HEK293 (cell line): ENCODE data around the gene TRAF5.

Experiments
- CTCF ChIA-PET: fragments of 350-600 bp; formaldehyde crosslinking; extraction: SDS; loops from one replicate; lab custom pipeline; 2021; ENCODE audit warnings: antibody characterized with exemption; lab: Yijun Ruan, JAX
- POLR2A ChIA-PET: fragments of 300-600 bp; formaldehyde crosslinking; extraction: SDS; loops from one replicate; lab custom pipeline; 2020; ENCODE audit warnings: antibody characterized with exemption, inconsistent platforms; lab: Yijun Ruan, JAX
- H3K27ac ChIP-seq: fragments of 200-500 bp; sonication (Bioruptor generic); 2 replicates; pipeline ENCODE4 v1.5.1; 2014; ENCODE audit warnings: low read depth, low read length, control low read depth, inconsistent platforms; ENCODE audit errors: extremely low read depth
- H3K36me3 ChIP-seq, 2 experiments: fragments of 200-500 bp in 1 of 2; sonication (Bioruptor generic) in 1 of 2; 1 replicate in 1 of 2; 2 replicates in 1 of 2; pipeline ENCODE4 v1.5.1; 2014 to 2017; ENCODE audit warnings: inconsistent platforms in 2 of 2, low read length in 2 of 2; ENCODE audit not compliant: control insufficient read depth in 2 of 2, insufficient read depth in 1 of 2
- H3K4me1 ChIP-seq: fragments of 200-500 bp; sonication (Bioruptor generic); 2 replicates; pipeline ENCODE4 v1.5.1; 2014; ENCODE audit warnings: mild to moderate bottlenecking, low read length, inconsistent platforms; ENCODE audit not compliant: control insufficient read depth, insufficient read depth
- H3K4me3 ChIP-seq: 2 replicates; pipeline ENCODE4 v1.5.1; 2011; ENCODE audit warnings: low read depth, mild to moderate bottlenecking, control low read depth, low read length, moderate library complexity
- H3K9me3 ChIP-seq: fragments of 200-500 bp; sonication (Bioruptor generic); 2 replicates; pipeline ENCODE4 v1.5.1; 2014; ENCODE audit warnings: low read depth, low read length, inconsistent platforms; ENCODE audit not compliant: control insufficient read depth, insufficient read depth
- SCRT1 ChIP-seq: fragments of 450-650 bp; formaldehyde crosslinking; IDR thresholded peaks from 2 replicates; pipeline ENCODE4 v1.5.1; 2016; ENCODE audit warnings: missing biosample characterization, missing genetic modification characterization, borderline replicate concordance
- SCRT2 ChIP-seq: fragments of 450-650 bp; formaldehyde crosslinking; IDR thresholded peaks from 2 replicates; pipeline ENCODE4 v1.5.1; 2016; ENCODE audit warnings: missing biosample characterization, missing genetic modification characterization
- ZBTB1 ChIP-seq: fragments of 450-650 bp; formaldehyde crosslinking; IDR thresholded peaks from 2 replicates; pipeline ENCODE4 v1.5.1; 2016; ENCODE audit warnings: missing biosample characterization, missing genetic modification characterization
- ZFHX2 ChIP-seq: fragments of 450-650 bp; formaldehyde crosslinking; conservative IDR thresholded peaks from 2 replicates; pipeline ENCODE4 v1.5.1; 2016; ENCODE audit warnings: missing biosample characterization, missing genetic modification characterization
- ZNF157 ChIP-seq: fragments of 450-650 bp; formaldehyde crosslinking; IDR thresholded peaks from 2 replicates; pipeline ENCODE4 v1.5.1; 2016; ENCODE audit warnings: missing biosample characterization, missing genetic modification characterization
- ZNF221 ChIP-seq: fragments of 450-650 bp; formaldehyde crosslinking; IDR thresholded peaks from 2 replicates; pipeline ENCODE4 v1.5.1; 2017; ENCODE audit warnings: missing biosample characterization, missing genetic modification characterization, borderline replicate concordance
- ZNF416 ChIP-seq: fragments of 450-650 bp; formaldehyde crosslinking; IDR thresholded peaks from 2 replicates; pipeline ENCODE4 v1.5.1; 2016; ENCODE audit warnings: missing biosample characterization, missing genetic modification characterization
- ZNF449 ChIP-seq: fragments of 450-650 bp; formaldehyde crosslinking; IDR thresholded peaks from 2 replicates; pipeline ENCODE4 v1.5.1; 2017; ENCODE audit warnings: missing biosample characterization, mild to moderate bottlenecking, missing genetic modification characterization, moderate library complexity
- ZNF513 ChIP-seq: fragments of 450-650 bp; IDR thresholded peaks from 2 replicates; pipeline ENCODE4 v1.5.1; 2018; ENCODE audit warnings: missing biosample characterization, missing genetic modification characterization
- ZNF521 ChIP-seq: fragments of 450-650 bp; formaldehyde crosslinking; IDR thresholded peaks from 2 replicates; pipeline ENCODE4 v1.5.1; 2017; ENCODE audit warnings: missing biosample characterization, mild to moderate bottlenecking, missing genetic modification characterization
- ZNF791 ChIP-seq: fragments of 450-650 bp; formaldehyde crosslinking; IDR thresholded peaks from 2 replicates; pipeline ENCODE4 v1.5.1; 2016; ENCODE audit warnings: missing biosample characterization, missing genetic modification characterization
- TF ChIP-seq, protein P1 (sequence below): fragments of 450-650 bp; formaldehyde crosslinking; IDR thresholded peaks from 2 replicates; pipeline ENCODE4 v1.5.0; 2017; ENCODE audit warnings: missing biosample characterization, missing genetic modification characterization, borderline replicate concordance

Gene TRAF5

DNA sequence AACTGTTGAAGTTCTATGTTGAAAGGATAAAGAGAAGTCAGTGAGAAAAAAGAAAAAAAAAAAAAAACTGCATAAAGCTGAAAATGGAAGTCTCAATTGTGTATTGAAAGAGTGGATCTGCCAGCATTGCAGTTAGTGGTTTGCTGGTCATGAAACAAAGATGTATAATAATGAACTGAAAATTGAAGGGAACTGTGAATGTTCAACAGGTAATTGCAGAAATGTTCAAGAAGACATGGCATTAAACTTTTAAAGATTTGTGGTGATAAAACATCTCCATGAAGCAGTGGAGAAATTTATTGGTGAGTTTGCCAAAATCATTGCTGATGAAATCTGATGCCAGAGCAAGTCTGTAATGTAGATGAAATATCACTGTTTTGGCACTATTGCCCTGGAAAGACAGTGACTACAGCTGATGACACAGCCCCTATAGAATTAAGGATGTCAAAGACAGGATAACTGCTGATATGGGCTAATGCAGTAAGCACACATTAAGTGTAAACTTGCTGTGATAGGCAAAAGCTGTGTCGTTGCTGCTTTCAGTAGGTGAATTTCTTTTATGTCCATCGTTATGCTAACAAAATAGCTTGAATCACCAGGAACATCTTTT, 94.3 kb downstream of the TRAF5 start:
- H3K4me1 ChIP-seq, result peaks cover 10% of the 10 kb centered on the region
- CTCF ChIA-PET, result no interaction called here
- TF ChIP-seq ZNF416 (tag by site-specific recombination), result no peak
- peak; percentile 94 for TF ChIP-seq SCRT2 (tag by site-specific recombination)
- TF ChIP-seq ZNF521, result no peak
- TF ChIP-seq ZNF513 (tag by site-specific recombination), result no peak
- no peak for TF ChIP-seq ZNF791
- no peak for TF ChIP-seq ZNF221 (tag by site-specific recombination)
- peak; percentile 90 for TF ChIP-seq SCRT1 (tag by site-specific recombination)
- no peaks in the 10 kb centered on the region for H3K9me3 ChIP-seq
- H3K36me3 ChIP-seq, result no peaks in the 10 kb centered on the region
- no peak overlapping the region for H3K27ac ChIP-seq
- POLR2A ChIA-PET, result no interaction called here
- H3K4me3 ChIP-seq, result no peak overlapping the region

GRCh38 chr1:211424018-211424417, 97.4 kb downstream of the TRAF5 start:
- Histone ChIP-seq H3K27ac (no peak overlapping the region), H3K4me3 (no peak overlapping the region), H3K4me1 (peaks cover 10% of the 10 kb centered on the region), H3K9me3 (no peaks in the 10 kb centered on the region), H3K36me3 (no peaks in the 10 kb centered on the region)
- no peak for TF ChIP-seq ZFHX2
- TF ChIP-seq SCRT2 (tag by site-specific recombination), result no peak
- no peak for TF ChIP-seq ZNF449
- TF ChIP-seq ZBTB1 (tag by site-specific recombination), result no peak
- TF ChIP-seq, protein P1, sequence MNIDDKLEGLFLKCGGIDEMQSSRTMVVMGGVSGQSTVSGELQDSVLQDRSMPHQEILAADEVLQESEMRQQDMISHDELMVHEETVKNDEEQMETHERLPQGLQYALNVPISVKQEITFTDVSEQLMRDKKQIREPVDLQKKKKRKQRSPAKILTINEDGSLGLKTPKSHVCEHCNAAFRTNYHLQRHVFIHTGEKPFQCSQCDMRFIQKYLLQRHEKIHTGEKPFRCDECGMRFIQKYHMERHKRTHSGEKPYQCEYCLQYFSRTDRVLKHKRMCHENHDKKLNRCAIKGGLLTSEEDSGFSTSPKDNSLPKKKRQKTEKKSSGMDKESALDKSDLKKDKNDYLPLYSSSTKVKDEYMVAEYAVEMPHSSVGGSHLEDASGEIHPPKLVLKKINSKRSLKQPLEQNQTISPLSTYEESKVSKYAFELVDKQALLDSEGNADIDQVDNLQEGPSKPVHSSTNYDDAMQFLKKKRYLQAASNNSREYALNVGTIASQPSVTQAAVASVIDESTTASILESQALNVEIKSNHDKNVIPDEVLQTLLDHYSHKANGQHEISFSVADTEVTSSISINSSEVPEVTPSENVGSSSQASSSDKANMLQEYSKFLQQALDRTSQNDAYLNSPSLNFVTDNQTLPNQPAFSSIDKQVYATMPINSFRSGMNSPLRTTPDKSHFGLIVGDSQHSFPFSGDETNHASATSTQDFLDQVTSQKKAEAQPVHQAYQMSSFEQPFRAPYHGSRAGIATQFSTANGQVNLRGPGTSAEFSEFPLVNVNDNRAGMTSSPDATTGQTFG (tag by site-specific recombination), result no peak
- TF ChIP-seq ZNF157 (tag by site-specific recombination), result no peak
- ChIA-PET POLR2A (no interaction called here), CTCF (interaction anchor here (0.7 kb wide), 1 partner anchor 26 kb away, joined by 3 read pairs; no protein-coding TSS in a partner anchor)
